Hepatocyte (in vitro differentiated cells): ENCODE data around the gene HES7.

Source experiments
- EZH2 ChIP-seq: fragments of 200-600 bp; sonication (generic); IDR thresholded peaks from 2 replicates; pipeline ENCODE4 v1.6.1; 2016; ENCODE audit warnings: antibody characterized with exemption, mild to moderate bottlenecking, borderline replicate concordance
- TF ChIP-seq, protein P1 (sequence below): fragments of 200-600 bp; sonication (generic); IDR thresholded peaks from 2 replicates; pipeline ENCODE4 v1.5.1; 2016; ENCODE audit warnings: antibody characterized with exemption, mild to moderate bottlenecking; ENCODE audit not compliant: poor library complexity

DNA sequence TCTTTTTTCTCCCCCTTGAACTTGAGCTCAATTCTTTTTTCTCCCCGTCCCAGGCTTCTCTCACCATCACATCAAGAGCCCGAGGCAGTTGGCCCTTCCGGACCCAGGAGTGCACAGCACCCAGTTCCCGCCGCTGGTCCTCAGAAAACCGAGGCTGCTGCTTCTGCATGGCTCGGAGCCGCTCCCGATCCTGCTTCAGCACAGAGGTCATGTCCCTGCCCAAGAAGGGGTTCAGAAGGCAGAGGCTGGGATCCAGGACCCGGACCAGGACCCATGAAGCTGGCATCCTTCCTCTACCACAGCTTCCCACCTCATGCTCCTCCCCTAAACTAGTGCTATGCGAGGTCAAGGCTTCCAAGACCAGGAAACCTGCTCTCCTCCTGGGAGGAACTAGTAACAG is 17.8 kb upstream of the HES7 start:
- TF ChIP-seq, protein P1, sequence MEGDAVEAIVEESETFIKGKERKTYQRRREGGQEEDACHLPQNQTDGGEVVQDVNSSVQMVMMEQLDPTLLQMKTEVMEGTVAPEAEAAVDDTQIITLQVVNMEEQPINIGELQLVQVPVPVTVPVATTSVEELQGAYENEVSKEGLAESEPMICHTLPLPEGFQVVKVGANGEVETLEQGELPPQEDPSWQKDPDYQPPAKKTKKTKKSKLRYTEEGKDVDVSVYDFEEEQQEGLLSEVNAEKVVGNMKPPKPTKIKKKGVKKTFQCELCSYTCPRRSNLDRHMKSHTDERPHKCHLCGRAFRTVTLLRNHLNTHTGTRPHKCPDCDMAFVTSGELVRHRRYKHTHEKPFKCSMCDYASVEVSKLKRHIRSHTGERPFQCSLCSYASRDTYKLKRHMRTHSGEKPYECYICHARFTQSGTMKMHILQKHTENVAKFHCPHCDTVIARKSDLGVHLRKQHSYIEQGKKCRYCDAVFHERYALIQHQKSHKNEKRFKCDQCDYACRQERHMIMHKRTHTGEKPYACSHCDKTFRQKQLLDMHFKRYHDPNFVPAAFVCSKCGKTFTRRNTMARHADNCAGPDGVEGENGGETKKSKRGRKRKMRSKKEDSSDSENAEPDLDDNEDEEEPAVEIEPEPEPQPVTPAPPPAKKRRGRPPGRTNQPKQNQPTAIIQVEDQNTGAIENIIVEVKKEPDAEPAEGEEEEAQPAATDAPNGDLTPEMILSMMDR, result no peak
- no peak for TF ChIP-seq EZH2
